Stimulated activated CD8-positive, alpha-beta memory T cell treated with anti-CD3 and anti-CD28 coated beads, Interleukin-4, amount 100 ng/mL, for 48 hours (primary cell): ENCODE measurements around the gene ARHGAP45.

Experiments used
- DNase-seq: peaks from one replicate; pipeline ENCODE4 v3.0.0-alpha.2; 2020

Gene ARHGAP45

DNA sequence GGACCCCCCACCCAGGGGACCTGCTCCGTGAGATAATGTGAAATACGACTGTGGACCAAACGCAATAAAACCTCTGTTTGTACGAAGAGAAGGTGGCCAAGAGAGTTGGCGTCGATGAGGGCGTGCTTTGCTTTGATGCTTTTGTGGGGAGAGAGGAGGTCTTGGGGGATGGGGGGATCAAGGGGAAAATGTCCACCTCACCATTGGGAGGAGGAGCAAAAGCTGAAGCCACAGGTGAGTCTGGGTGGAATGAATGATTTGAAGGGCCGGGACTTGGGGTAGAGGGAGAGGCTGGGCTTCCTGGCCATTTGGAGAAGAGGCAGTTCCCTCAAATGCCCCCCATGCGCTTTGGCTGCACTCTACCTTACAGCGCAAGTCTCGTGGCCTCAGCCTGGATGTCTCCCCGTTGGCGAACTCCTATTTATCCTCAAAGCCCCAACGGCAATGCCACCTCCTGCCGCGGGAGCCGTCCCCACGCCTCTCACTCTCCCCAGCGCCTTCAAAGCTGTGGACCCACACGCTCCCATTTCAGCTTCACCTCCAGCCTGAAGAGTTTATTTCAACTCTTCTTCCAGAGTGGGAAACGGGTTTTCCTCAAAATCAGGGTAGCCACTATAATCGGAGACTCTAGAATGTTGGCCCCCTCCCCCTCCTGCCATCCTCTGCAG, 27.9 kb upstream of the ARHGAP45 start:
- DNase-seq: no peak

DNA sequence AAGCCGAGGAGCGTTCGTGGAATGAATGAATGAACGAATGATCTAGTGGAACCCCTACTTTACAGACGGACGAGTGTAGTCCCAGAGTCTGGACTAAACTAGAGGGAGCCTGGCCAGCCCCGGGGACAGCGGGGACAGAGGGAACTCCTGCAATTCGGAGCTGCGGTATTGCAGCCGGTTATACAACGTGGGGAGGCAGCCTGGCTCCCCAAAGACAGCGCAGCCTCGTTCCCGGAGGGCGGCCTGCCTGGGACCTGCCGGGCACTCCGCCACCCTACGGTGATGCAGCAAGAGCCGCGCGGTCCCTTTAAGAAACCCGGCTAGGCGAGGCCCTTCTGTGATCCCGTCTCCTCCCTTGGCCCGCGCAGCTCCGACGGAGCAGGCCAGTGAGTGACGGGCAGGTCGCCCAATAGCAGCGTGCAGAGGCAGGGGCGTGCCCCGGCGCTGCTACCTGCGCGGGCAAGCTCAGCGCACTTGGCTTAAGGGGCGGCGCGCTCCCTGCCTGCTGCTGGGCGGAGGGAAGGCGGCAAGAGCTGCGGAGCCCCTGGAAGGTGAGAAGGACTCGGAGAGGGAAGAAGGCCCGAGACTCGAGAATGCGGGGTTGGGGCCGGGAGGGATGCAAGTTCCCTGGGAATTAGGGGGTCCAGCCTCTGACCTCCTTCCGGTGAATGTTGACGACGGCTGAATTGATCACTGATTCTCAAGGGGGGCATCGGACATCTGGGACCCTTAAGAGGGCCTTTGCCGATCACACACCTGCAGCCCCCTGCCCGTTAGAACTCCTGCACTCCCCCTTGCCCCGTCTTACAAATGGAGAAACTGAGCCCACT, 27.1 kb upstream of the ARHGAP45 start, which contains the start of gene ABCA7:
Gene ABCA7, plus strand, starts transcription at position 462 of the 830 bp plus-strand sequence. CDS start 1,255 bp downstream, outside the sequence.
- DNase-seq: peak; percentile 100

DNA sequence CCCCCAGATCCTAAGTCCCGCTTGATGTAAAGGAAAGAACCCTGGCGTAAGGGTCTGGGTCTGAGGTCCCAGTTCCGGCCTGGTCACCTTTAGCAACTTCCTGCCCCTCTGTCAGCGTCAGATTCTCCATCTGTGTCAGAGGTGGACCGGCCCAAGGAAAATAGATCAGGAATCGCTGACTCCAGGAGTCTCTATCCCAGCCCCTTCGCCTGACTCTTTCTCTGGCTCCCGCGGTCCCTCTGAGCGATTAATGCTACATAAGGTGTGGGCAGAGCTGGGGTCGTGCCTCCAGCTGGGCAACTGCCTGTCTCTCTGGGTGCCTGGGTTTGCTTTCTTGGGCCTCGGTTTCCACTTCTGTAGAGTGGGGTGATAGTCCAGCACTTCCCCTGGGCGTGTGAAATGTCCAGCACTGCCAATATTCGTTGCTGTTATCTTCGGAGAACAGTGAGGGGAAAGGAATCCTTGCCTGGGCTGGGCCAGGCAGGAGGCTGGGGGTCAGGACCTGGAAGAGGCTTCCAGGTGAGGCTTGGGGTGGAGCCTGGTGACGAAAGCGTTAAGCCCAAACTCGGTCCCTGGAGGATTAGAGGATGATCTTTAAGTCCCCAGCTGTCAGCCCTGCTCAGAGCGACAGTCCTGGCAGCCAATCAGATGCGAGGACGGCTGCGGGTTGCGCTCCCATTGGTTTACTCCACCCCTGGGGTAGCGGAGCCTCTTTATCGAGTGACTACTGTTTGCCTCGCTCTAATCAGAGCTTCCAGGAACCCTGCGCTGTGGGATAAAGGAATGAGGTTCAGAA, 26.3 kb upstream of the ARHGAP45 start:
- peak; percentile 94 for DNase-seq

DNA sequence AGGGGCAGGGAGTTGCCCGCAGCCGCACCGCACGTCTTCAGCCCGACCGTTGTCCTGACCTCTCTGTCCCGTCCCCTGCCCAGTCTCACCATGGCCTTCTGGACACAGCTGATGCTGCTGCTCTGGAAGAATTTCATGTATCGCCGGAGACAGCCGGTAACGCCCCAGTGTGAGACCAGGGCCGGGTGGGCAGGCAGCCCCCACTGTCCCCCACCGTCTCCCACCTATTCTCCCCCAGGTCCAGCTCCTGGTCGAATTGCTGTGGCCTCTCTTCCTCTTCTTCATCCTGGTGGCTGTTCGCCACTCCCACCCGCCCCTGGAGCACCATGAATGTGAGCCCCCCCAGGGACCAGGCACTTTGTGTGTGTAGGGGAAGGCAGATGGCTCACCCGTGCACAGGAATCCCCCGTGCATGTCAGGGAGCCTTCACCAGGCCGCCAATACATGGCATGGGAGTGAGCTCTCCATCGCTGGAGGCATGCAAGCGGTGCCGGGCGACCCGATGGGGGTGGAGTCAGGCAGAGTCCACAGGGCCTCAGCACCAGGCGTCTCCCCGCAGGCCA, 25.6 kb upstream of the ARHGAP45 start:
- DNase-seq: no peak

DNA sequence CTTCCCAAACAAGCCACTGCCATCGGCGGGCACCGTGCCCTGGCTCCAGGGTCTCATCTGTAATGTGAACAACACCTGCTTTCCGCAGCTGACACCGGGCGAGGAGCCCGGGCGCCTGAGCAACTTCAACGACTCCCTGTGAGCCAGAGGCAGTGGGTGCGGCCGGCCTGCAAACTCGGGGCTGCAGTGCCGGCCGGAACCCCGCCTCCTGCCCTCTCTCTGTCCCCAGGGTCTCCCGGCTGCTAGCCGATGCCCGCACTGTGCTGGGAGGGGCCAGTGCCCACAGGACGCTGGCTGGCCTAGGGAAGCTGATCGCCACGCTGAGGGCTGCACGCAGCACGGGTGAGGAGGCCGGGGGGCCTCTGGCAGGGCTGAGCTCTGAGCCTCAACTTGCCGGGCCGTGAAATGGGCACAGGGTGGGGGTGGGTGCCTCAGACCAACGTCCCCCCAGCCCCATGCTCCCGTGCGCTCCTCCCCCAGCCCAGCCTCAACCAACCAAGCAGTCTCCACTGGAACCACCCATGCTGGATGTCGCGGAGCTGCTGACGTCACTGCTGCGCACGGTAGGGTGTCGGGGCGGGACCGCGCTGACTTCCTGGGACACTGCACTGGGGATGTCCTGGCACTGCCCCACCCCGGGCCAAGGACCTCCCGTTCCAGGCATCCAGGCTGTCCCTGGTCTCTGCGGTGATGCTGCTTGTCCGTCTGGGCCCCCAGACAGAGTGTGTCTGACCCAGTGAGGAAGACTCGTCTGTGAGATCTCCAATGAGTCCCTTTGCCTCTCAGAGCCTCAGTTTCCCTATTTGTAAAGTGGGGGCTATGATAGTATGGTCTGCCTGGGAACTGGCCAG, 24.9 kb upstream of the ARHGAP45 start:
- no peak for DNase-seq

DNA sequence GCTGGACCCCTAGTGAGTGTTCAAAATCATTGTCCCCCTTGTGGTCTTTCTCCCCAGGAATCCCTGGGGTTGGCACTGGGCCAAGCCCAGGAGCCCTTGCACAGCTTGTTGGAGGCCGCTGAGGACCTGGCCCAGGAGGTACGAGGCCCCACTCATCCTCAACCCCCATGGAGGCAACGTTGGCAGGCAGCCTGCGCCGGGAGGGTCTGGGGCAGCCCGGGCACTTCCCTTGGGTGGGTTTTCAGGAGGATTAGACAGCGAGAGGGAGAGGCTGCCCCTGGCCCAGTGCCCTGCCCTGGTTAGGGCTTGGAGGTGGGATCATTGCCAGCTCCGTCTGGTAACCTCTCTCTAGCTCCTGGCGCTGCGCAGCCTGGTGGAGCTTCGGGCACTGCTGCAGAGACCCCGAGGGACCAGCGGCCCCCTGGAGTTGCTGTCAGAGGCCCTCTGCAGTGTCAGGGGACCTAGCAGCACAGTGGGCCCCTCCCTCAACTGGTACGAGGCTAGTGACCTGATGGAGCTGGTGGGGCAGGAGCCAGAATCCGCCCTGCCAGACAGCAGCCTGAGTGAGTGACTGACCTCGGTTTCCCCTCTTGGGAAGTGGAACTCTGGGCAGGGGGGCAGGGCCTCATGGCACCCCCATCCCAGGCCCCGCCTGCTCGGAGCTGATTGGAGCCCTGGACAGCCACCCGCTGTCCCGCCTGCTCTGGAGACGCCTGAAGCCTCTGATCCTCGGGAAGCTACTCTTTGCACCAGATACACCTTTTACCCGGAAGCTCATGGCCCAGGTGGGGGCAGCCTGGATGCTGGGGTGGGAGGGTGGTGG, 24.1 kb upstream of the ARHGAP45 start:
- DNase-seq: no peak

DNA sequence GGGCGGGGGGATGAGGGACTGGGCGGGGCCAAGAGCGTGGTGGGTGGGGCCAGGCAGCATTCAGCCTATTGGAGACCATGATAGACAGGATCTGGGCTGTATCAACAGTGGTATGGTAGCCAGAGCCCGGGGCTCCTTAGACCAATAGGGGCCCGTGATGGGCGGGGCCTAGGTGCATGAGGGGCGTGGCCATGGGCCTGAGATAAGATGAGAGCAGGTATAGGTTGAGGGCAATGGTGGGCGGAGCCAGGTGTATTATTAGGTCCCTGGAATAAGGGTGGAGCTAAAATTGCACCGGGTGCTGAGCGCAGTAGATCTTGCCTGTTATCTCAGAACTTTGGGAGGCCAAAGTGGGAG, 21.7 kb upstream of the ARHGAP45 start:
- DNase-seq: peak; percentile 90

DNA sequence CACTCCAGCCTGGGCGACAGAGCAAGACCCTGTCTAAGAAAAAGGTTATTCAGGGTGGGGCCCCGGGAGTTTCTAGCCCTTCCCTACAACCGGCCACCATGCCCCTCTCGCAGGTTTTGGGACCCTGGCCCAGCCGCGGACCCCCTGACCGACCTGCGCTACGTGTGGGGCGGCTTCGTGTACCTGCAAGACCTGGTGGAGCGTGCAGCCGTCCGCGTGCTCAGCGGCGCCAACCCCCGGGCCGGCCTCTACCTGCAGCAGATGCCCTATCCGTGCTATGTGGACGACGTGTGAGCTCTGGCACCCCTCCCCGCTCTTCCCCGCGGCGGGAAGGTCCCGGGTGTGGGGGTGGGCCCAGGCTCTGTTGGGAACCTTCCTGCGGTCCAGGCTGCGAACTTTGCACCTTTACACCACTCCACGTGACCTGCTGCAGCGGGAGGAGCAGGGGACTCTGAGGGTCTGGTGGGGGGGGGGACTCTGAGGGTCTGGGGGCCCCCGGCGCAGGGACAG, 20.8 kb upstream of the ARHGAP45 start:
- no peak for DNase-seq

DNA sequence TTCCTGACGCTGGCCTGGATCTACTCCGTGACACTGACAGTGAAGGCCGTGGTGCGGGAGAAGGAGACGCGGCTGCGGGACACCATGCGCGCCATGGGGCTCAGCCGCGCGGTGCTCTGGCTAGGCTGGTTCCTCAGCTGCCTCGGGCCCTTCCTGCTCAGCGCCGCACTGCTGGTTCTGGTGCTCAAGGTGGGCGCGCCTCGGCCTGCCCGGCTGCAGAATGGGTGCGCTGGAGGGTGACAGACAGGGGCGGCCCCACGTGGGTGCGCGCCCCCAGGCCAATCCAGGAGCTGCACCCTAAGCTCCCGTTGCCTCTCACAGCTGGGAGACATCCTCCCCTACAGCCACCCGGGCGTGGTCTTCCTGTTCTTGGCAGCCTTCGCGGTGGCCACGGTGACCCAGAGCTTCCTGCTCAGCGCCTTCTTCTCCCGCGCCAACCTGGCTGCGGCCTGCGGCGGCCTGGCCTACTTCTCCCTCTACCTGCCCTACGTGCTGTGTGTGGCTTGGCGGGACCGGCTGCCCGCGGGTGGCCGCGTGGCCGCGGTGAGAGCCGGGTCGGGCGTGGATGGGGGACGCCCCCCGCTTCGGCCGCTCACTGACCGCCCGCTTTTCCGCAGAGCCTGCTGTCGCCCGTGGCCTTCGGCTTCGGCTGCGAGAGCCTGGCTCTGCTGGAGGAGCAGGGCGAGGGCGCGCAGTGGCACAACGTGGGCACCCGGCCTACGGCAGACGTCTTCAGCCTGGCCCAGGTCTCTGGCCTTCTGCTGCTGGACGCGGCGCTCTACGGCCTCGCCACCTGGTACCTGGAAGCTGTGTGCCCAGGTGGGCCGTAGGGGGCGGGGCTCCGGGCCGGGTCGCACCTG, 19.9 kb upstream of the ARHGAP45 start:
- no peak for DNase-seq

DNA sequence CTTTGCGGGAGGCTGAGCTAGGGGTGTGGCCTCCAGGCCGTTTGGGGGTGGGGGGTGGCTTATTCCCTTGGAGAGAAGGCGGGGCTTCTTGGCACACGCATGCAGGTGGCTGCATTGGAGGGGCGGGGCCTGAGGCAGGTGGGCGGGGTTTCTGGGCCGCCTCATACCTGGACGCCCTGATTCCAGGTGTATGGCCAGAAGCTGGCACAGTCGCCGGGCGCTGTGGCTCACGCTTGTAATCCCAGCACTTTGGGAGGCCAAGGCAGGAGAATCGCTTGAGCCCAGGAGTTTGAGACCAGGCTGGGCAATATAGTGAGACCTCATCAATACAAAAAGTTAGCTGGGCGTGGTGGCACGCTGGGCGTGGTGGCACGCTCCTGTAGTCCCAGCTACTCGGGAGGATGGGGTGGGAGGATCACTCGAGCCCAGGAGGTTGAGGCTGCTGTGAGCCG, 19.2 kb upstream of the ARHGAP45 start:
- no peak for DNase-seq

DNA sequence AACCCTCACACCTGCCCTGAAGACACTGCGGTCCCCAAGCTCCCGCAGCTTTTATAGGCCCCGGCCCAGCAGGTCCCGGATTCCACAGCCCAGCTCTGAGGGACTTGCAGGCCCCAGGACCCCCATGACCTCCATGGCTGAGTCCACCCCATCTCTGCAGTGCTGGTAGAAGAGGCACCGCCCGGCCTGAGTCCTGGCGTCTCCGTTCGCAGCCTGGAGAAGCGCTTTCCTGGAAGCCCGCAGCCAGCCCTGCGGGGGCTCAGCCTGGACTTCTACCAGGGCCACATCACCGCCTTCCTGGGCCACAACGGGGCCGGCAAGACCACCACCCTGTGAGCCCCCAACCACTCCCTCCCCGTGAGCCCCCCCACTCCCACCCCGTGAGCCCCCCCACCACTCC, 17.9 kb upstream of the ARHGAP45 start:
- DNase-seq: no peak

DNA sequence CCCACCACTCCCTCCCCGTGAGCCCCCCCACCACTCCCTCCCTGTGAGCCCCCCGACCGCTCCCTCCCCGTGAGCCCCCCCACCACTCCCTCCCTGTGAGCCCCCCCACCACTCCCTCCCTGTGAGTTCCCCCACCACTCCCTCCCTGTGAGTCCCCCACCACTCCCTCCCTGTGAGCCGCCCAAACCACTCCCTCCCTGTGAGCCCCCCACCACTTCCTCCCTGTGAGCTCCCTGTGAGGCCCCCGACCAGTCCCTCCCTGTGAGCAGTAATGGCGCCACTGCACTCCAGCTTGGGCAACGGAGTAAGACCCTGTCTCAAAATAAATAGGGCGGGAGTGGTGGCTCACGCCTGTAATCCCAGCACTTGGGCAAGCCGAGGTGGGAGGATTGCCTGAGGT, 17.2 kb upstream of the ARHGAP45 start:
- DNase-seq: no peak

DNA sequence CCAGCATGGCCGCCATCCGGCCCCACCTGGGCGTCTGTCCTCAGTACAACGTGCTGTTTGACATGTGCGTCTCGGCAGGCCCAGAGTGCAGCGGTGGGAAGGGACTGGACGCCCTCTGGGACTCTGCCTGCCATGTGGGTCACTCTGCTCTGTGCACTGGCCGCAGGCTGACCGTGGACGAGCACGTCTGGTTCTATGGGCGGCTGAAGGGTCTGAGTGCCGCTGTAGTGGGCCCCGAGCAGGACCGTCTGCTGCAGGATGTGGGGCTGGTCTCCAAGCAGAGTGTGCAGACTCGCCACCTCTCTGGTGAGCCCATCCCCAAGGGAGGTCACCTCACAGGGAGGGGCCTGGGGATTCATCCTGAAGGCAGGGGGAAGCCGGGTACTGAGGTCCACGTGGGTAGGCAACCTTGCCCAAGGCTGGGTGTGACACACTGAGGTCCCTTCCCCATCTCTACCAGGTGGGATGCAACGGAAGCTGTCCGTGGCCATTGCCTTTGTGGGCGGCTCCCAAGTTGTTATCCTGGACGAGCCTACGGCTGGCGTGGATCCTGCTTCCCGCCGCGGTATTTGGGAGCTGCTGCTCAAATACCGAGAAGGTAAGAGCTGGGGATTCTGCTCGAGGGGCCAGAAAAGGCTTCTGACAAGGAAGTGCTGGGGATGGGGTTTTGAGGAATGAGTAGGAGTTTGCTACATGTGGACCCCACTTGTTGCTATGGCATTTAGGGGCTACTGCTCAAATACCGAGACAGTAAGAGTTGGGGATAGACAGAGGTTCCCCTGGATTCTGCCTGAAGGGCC, 15.8 kb upstream of the ARHGAP45 start:
- DNase-seq: no peak

DNA sequence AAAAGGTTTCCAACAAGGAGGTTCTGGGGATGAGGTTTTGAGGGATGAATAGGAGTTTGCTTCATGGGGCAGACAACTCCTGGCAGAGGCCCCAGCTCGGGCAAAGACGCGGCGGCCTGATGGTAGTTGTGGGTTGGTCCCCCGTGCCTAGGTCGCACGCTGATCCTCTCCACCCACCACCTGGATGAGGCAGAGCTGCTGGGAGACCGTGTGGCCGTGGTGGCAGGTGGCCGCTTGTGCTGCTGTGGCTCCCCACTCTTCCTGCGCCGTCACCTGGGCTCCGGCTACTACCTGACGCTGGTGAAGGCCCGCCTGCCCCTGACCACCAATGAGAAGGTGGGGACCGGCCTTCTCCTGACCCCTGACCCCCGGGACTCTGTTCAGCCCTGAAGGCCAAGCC, 15.2 kb upstream of the ARHGAP45 start:
- no peak for DNase-seq

DNA sequence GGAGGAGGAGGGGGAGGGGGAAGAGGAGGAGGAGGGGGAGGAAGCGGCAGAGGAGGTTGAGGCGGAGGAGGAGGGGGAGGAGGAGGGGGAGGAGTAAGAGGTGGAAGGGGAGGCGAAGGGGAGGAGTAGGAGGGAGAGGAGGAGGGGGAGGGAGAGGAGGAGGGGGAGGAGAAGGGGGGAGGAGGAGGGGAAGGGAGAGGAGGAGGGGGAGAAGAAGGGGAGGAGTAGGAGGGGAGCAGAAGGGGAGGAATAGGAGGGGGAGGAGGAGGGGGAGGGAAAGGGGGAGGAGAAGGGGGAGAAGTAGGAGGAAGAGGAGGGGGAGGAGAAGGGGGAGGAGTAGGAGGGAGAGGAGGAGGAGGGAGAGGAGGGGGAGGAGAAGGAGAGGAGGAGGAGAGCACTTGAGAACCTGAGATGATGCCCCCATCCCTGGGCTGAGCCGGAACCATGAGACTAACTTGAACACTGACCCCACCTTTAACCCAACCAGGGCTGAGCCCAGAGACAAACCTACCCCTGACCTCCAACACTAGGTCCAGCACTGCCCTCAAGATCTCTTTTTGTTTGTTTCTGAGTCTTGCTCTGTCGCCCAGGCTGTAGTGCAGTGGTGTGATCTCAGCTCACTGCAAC, 14.5 kb upstream of the ARHGAP45 start:
- DNase-seq: no peak

DNA sequence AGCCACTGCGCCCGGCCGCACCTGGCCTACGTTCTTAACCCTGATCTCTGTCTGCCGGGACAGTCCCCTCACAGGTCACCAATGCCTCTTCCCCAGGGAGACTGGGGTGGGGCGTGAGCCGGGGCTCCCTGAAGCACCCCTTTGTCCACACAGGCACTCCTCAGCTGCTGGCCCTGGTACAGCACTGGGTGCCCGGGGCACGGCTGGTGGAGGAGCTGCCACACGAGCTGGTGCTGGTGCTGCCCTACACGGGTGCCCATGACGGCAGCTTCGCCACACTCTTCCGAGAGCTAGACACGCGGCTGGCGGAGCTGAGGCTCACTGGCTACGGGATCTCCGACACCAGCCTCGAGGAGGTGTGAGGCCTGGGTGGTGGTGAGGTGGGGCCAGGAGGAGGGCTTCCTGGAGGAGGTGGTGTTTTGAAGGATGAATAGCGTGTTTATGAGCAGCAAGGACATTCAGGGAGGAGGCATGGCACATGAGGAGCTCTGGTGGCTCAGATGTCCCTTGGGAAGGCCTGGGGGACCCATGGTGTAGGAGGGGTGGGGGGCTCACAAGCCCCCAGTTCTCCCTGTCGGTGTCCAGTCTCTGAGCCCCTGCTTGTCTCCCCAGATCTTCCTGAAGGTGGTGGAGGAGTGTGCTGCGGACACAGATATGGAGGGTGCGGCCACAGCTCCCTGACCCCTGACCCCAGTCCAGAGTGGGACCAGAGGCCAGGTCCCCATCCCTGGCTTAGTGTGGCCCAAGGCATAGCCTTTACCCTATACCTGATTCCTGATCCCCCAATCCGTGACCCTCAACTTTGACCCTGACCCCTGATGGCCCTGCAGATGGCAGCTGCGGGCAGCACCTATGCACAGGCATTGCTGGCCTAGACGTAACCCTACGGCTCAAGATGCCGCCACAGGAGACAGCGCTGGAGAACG, 13.5 kb upstream of the ARHGAP45 start:
- no peak for DNase-seq
